ENCODE results near the gene PPP1R15A.
"Not testable (repeated sequence)": the region's sequence is repeated elsewhere in the genome, so short reads cannot be mapped to it uniquely, and the experiment has no call there.

PPP1R15A gene

DNA sequence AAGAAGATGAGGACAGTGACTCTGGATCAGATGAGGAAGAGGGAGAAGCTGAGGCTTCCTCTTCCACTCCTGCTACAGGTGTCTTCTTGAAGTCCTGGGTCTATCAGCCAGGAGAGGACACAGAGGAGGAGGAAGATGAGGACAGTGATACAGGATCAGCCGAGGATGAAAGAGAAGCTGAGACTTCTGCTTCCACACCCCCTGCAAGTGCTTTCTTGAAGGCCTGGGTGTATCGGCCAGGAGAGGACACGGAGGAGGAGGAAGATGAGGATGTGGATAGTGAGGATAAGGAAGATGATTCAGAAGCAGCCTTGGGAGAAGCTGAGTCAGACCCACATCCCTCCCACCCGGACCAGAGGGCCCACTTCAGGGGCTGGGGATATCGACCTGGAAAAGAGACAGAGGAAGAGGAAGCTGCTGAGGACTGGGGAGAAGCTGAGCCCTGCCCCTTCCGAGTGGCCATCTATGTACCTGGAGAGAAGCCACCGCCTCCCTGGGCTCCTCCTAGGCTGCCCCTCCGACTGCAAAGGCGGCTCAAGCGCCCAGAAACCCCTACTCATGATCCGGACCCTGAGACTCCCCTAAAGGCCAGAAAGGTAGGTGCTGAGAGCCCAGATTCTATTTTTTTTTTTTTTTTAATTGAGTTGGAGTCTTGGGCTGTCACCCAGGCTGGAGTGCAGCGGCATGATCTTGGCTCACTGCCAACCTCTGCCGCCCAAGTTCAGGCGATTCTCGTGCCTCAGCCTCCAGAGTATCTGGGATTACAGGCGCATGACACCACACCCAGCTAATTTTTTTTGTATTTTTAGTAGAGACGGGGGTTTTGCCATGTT, 2.3 kb downstream of the PPP1R15A start:
- DNase-seq (ENCODE audit: low read depth), result peak; percentile 69
- TF ChIP-seq CTCF (IDR thresholded peaks at IDR 0.05; ENCODE audit: insufficient read depth, low read depth, low read length, missing control alignments), result no peak
- H3K4me3 ChIP-seq (ENCODE audit: low read length), result peak overlapping the region; percentile 73

DNA sequence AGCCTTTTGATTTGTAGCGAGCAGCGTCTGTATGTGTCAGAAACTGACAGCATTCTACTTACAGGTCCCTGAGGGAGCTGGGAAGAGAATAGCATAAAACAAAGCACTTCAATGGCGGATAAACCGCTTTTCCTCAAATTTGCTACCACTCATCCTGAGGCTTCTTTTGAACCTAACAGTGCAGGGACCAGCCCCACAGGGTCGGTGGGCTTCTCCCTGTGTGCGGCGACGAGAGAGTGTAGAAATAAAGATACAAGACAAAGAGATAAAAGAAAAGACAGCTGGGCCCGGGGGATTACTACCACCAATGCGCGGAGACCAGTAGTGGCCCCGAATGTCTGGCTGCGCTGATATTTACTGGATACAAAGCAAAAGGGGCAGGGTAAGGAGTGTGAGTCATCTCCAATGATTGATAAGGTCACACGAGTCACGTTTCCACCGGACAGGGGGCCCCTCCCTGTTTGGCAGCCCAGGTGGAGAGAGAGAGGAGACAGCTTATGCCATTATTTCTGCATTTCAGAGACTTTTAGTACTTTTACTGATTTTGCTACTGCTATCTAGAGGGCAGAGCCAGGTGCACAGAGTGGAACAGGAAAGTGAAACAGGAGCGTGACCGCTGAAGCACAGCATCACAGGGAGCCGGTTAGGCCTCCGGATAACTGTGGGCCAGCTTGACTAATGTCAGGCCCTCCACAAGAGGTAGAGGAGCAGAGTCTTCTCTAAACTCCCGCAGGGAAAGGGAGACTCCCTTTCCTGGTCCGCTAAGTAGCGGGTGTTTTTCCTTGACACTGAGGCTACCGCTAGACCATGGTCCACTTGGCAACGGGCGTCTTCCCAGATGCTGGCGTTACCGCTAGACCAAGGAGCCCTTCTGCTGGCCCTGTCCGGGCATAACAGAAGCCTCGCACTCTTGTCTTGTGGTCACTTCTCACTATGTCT, 4.1 kb downstream of the PPP1R15A start:
- H3K4me3 ChIP-seq (ENCODE audit: low read length); DNase-seq (ENCODE audit: low read depth): not testable (repeated sequence)

GRCh38 chr19:48877855-48878195, 5.6 kb downstream of the PPP1R15A start:
- H3K4me3 ChIP-seq (ENCODE audit: low read length), result no peak overlapping the region
- no peak for DNase-seq (ENCODE audit: low read depth)
- TF ChIP-seq CTCF (IDR thresholded peaks at IDR 0.05; ENCODE audit: insufficient read depth, low read depth, low read length, missing control alignments), result no peak

GRCh38 chr19:48878196-48879024, 6.2 kb downstream of the PPP1R15A start:
- TF ChIP-seq CTCF (IDR thresholded peaks at IDR 0.05; ENCODE audit: insufficient read depth, low read depth, low read length, missing control alignments), result no peak
- no peak overlapping the region for H3K4me3 ChIP-seq (ENCODE audit: low read length)
- DNase-seq (ENCODE audit: low read depth), result no peak

- DNase-seq (ENCODE audit: low read depth), result no peak
- no peak overlapping the region for H3K4me3 ChIP-seq (ENCODE audit: low read length)
- no peak for TF ChIP-seq CTCF (IDR thresholded peaks at IDR 0.05; ENCODE audit: insufficient read depth, low read depth, low read length, missing control alignments)
Observed at GRCh38 chr19:48879025-48879637, 6.9 kb downstream of the PPP1R15A start.

- not testable (repeated sequence) for H3K4me3 ChIP-seq (ENCODE audit: low read length); DNase-seq (ENCODE audit: low read depth)
Observed at GRCh38 chr19:48879696-48880095, 7.5 kb downstream of the PPP1R15A start.

GRCh38 chr19:48881741-48882657, 9.8 kb downstream of the PPP1R15A start:
- peak; percentile 40 for DNase-seq (ENCODE audit: low read depth)
- TF ChIP-seq CTCF (IDR thresholded peaks at IDR 0.05; ENCODE audit: insufficient read depth, low read depth, low read length, missing control alignments), result no peak

More at GRCh38 chr19:48881741-48882657, 9.8 kb downstream of the PPP1R15A start:
- H3K4me3 ChIP-seq (ENCODE audit: low read length), result no peak overlapping the region
